K562 (cell line): Measurements from ENCODE around the gene ARL3. TPM values are rescaled to one million over a fixed set of nuclear protein-coding genes. Genes with fewer than 3 reads are reported as not detected.

Source experiments
- ARID1B ChIP-seq: fragments of 450-650 bp; IDR thresholded peaks from 2 replicates; pipeline ENCODE4 v1.6.1; 2016; ENCODE audit warnings: antibody characterized with exemption, mild to moderate bottlenecking, inconsistent platforms
- ARID3A ChIP-seq: IDR thresholded peaks from 2 replicates; pipeline ENCODE4 v1.6.1; 2012; ENCODE audit warnings: low read depth, low read length, improper control_type of control experiment, borderline replicate concordance
- ATF7 ChIP-seq: fragments of 450-650 bp; IDR thresholded peaks from 2 replicates; pipeline ENCODE4 v1.7.1; 2014; ENCODE audit warnings: mild to moderate bottlenecking, moderate library complexity
- CEBPG ChIP-seq, 3 experiments: fragments of 200-800 bp in 1 of 3; sonication (Bioruptor generic) in 1 of 3; sonication (generic) in 1 of 3; formaldehyde crosslinking in 1 of 3; IDR thresholded peaks in 2 of 3; conservative IDR thresholded peaks in 1 of 3; 2 replicates each; pipeline versions ENCODE4 v1.6.1 to v1.8.0; 2016 to 2022; ENCODE audit warnings: missing compliant biosample characterization in 2 of 3, missing genetic modification characterization in 2 of 3, mild to moderate bottlenecking in 1 of 3, missing genetic modification reagents in 1 of 3
- CSDE1 ChIP-seq, 2 experiments: fragments of 450-650 bp; IDR thresholded peaks; 2 replicates each; pipeline ENCODE4 v1.6.1; 2016; ENCODE audit warnings: mild to moderate bottlenecking in 1 of 2
- CXXC5 ChIP-seq: fragments of 250-450 bp; sonication (Bioruptor Pico); IDR thresholded peaks from 2 replicates; pipeline ENCODE4 v1.8.0; 2022; ENCODE audit warnings: inconsistent platforms, mild to moderate bottlenecking, moderate library complexity
- DPF2 ChIP-seq: fragments of 450-650 bp; IDR thresholded peaks from 2 replicates; pipeline ENCODE4 v1.6.1; 2016
- ETV1 ChIP-seq: fragments of 450-650 bp; conservative IDR thresholded peaks from 2 replicates; pipeline ENCODE4 v1.6.1; 2016; ENCODE audit warnings: missing genetic modification characterization, control low read depth, low read depth, missing compliant biosample characterization
- FOXA1 ChIP-seq: fragments of 450-650 bp; IDR thresholded peaks from 2 replicates; pipeline ENCODE4 v1.6.1; 2016; ENCODE audit warnings: mild to moderate bottlenecking, borderline replicate concordance
- HCFC1 ChIP-seq: IDR thresholded peaks from 2 replicates; pipeline ENCODE4 v1.6.1; 2012; ENCODE audit warnings: low read depth, low read length, improper control_type of control experiment
- MEIS2 ChIP-seq: fragments of 450-650 bp; IDR thresholded peaks from 2 replicates; pipeline ENCODE4 v1.6.1; 2014; ENCODE audit warnings: mild to moderate bottlenecking; ENCODE audit not compliant: partially characterized antibody
- REST ChIP-seq, 2 experiments: fragments of 450-650 bp; formaldehyde crosslinking in 1 of 2; IDR thresholded peaks; 2 replicates each; pipeline versions ENCODE4 v1.4.0 to v1.6.1; 2014 to 2020; ENCODE audit warnings: mild to moderate bottlenecking in 2 of 2, borderline replicate concordance in 1 of 2, low read depth in 1 of 2
- STAT5B ChIP-seq: fragments of 250-450 bp; sonication (Bioruptor Pico); IDR thresholded peaks from 2 replicates; pipeline ENCODE4 v1.8.0; 2021; ENCODE audit warnings: mild to moderate bottlenecking, inconsistent platforms
- TFAP4 ChIP-seq: sonication (generic); formaldehyde crosslinking; IDR thresholded peaks from 2 replicates; pipeline ENCODE4 v1.8.0; 2022; ENCODE audit warnings: missing genetic modification reagents, mild to moderate bottlenecking, moderate library complexity, borderline replicate concordance
- USF2 ChIP-seq: sonication (generic); formaldehyde crosslinking; IDR thresholded peaks from 2 replicates; pipeline ENCODE4 v1.5.0; 2020; ENCODE audit warnings: missing genetic modification reagents
- ZNF589 ChIP-seq: fragments of 200-800 bp; sonication (Bioruptor generic); IDR thresholded peaks from 2 replicates; pipeline ENCODE4 v1.6.1; 2016; ENCODE audit warnings: low read depth, missing genetic modification characterization, missing compliant biosample characterization
- polyA plus RNA-seq, 8 experiments: library from polyadenylated mRNA; depleted of rRNA in 4 of 8; stranded (reverse) in 5 of 8; unstranded in 3 of 8; fragments of >200 nt; fragmentation: Nextera tagmentation in 2 of 8; fragmentation: Illumina TruSeq in 1 of 8; extraction: Ambion mirVana in 2 of 8; extraction: Trizol in 1 of 8; gene quantifications; 2 replicates each; pipeline versions ENCODE4 v1.2.1 to v1.2.3, GENCODE V29; 2011 to 2014; ENCODE audit warnings: inconsistent platforms in 1 of 8, missing spikeins in 1 of 8
- total RNA-seq, 7 experiments: library from RNA; depleted of rRNA in 6 of 7; stranded (reverse); fragments of >200 nt in 6 of 7; fragmentation: Illumina TruSeq in 2 of 7; extraction: Trizol in 2 of 7; gene quantifications; 2 replicates each; pipeline versions ENCODE4 v1.2.1 to v1.2.3, GENCODE V29; 2011 to 2021; ENCODE audit warnings: low replicate concordance in 1 of 7

Gene ARL3
- total and polyA plus RNA-seq, 9 of the 15 experiments (the other 6 are each of a cell fraction or from before 2014, with no cell fraction given), result 2.9 to 8.9 (median 4.8) TPM

GRCh38 chr10:102670871-102671434 lies 43.2 kb downstream of the ARL3 start (continued):
- TF ChIP-seq REST (IDR thresholded peaks at IDR 0.05; ENCODE audit: borderline replicate concordance), result no peak
- TF ChIP-seq REST (CRISPR knock-in tag; IDR thresholded peaks at IDR 0.05; ENCODE audit: low read depth), result no peak
- TF ChIP-seq ARID3A, result no peak
- TF ChIP-seq USF2 (CRISPR knock-in tag), result no peak
- peak; percentile 29 for TF ChIP-seq MEIS2
- no peak for TF ChIP-seq HCFC1
- no peak for TF ChIP-seq ETV1 (tag)
- no peak for TF ChIP-seq ZNF589 (CRISPR knock-in tag)
- TF ChIP-seq CXXC5, result peak; percentile 51; the same call in 1 of the 2 replicates
- TF ChIP-seq STAT5B, result no peak
- peak; percentile 19; the same call in 1 of the 2 replicates for TF ChIP-seq CEBPG (CRISPR knock-in tag; IDR thresholded peaks at IDR 0.05)
- TF ChIP-seq CEBPG (tag; conservative IDR thresholded peaks at IDR 0.05 in 1 of 2, IDR thresholded peaks at IDR 0.05 in 1 of 2), result peak; percentile 58 to 67; a peak in 3 of 4 replicates
- TF ChIP-seq FOXA1, result no peak
- 0 out of 2 replicates have a peak, but pooled peaks have one; percentile 15 for TF ChIP-seq ATF7
- TF ChIP-seq ARID1B, result peak; percentile 51
- TF ChIP-seq CSDE1 (IDR thresholded peaks at IDR 0.05), result no peak
- TF ChIP-seq TFAP4, result peak; percentile 59; the same call in 1 of the 2 replicates
- peak; percentile 46; the same call in 1 of the 2 replicates for TF ChIP-seq DPF2
